ENCODE results near the gene HMCN2.

The HMCN2 gene

DNA sequence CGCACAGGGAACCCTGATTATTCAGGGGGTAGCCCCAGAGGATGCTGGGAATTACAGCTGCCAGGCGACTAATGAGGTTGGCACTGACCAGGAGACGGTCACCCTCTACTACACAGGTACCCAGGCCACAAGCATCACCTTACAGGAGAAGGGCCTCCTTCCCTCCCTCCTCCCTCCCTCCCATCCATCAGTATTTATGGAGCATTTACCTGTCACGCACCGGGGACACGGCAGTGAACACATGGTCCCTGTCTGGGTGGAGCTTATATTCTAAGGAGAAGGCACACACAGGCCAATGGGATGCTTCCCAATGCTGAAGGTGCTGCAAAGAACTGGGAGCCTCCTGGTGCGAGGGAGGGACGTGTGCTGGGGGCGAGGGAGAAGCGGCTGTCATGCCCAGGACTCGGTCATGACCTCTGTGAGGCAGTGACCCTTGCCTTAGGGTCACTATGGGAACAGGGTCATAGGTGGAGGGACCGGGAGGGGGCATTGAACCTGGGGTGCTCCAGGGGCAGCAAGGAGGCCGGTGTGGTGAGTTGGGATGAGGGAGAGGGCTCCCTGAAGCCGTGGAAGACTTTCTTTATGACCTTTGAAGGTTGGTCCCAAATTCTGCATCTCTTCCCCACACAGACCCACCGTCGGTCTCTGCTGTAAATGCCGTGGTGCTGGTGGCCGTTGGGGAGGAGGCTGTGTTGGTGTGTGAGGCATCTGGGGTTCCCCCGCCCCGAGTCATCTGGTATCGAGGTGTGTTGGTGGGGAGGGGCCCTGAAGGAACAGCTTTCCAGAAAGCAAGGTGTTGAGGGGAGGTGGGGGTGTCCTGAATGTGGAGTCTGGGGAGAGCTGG lies 41.5 kb downstream of the HMCN2 start:
- TF ChIP-seq, protein P1, sequence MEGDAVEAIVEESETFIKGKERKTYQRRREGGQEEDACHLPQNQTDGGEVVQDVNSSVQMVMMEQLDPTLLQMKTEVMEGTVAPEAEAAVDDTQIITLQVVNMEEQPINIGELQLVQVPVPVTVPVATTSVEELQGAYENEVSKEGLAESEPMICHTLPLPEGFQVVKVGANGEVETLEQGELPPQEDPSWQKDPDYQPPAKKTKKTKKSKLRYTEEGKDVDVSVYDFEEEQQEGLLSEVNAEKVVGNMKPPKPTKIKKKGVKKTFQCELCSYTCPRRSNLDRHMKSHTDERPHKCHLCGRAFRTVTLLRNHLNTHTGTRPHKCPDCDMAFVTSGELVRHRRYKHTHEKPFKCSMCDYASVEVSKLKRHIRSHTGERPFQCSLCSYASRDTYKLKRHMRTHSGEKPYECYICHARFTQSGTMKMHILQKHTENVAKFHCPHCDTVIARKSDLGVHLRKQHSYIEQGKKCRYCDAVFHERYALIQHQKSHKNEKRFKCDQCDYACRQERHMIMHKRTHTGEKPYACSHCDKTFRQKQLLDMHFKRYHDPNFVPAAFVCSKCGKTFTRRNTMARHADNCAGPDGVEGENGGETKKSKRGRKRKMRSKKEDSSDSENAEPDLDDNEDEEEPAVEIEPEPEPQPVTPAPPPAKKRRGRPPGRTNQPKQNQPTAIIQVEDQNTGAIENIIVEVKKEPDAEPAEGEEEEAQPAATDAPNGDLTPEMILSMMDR (IDR thresholded peaks at IDR 0.05; ENCODE audit: low read depth, low read length, missing control alignments) = no peak
- H3K4me3 ChIP-seq (replicated peaks; ENCODE audit: low read depth, low read length) = no peak overlapping the region
- no peak for DNase-seq (ENCODE audit: extremely low read depth, low read depth)

DNA sequence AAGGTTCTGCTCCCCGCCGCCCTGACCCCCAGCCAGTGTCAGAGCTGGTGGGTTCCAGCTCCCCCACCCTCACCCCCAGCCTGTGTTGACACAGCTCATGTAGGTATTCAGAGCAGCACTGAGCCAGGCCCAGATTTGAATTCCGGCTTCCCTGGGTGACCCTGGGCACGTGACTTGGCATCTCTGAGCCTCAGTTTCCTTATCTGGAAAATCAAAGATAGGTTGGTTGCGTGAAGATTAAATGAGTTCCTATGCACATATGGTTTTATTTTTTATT lies 42.0 kb downstream of the HMCN2 start:
- H3K4me3 ChIP-seq (replicated peaks; ENCODE audit: low read depth, low read length) = no peak overlapping the region
- TF ChIP-seq, protein P1 (IDR thresholded peaks at IDR 0.05; ENCODE audit: low read depth, low read length, missing control alignments) = no peak
- DNase-seq (ENCODE audit: extremely low read depth, low read depth) = no peak

DNA sequence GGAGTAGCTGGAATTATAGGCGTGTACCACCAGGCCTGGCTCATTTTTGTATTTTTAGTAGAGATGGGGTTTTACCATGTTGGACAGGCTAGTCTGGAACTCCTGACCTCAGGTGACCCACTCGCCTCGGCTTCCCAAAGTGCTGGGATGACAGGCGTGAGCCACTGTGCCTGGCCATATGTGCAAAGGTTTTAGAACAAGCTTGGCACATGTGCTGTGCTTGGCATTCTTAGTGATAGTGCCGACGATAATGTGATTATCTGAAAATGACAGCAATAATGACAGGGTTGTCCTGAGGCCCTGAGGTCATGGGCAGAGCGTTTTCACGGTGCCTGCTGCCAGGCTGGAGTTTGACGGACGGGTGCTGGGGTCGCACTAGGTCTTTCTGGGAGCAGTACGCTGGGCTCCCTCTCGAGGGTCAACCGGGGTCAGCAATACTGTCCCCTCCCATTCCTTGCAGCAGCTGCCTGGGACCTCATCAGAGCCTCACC lies 42.6 kb downstream of the HMCN2 start:
- DNase-seq (ENCODE audit: extremely low read depth, low read depth) = no peak
- no peak overlapping the region for H3K4me3 ChIP-seq (replicated peaks; ENCODE audit: low read depth, low read length)
- TF ChIP-seq, protein P1 (IDR thresholded peaks at IDR 0.05; ENCODE audit: low read depth, low read length, missing control alignments) = no peak

DNA sequence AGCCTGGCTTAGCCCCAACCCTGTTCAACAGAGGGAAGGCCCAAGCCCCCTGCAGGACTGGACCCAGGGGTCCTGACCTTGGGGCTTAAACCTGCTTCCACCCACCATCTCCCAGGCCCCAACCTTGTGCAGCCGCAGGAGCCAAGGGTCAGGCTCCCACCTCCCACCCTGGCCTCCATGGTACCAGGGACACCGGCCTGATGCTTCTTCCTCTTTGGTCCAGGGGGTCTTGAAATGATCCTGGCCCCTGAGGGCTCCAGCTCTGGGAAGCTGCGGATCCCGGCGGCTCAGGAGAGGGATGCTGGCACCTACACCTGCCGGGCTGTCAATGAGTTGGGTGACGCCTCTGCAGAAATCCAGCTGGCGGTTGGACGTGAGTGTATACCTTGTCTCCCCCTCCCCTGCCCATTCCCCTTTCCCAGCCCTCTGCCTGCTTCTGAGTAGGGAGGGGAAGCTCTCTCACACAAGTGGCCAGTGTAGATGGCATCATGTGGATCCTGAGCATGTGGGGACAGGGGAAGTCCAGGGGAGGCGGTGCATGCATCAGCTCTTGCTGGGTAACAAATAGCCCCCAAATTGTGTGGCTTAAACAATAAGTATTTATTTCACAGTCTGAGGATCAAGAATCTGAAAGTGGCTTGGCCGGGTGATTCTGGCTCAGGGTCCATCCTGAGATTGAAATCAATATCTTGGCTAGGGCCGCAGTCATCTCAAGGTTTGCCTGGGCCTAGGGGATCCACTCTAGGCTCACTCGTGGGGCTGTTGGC lies 44.3 kb downstream of the HMCN2 start:
- TF ChIP-seq, protein P1 (IDR thresholded peaks at IDR 0.05; ENCODE audit: low read depth, low read length, missing control alignments) = no peak
- no peak overlapping the region for H3K4me3 ChIP-seq (replicated peaks; ENCODE audit: low read depth, low read length)
- DNase-seq (ENCODE audit: extremely low read depth, low read depth) = no peak

DNA sequence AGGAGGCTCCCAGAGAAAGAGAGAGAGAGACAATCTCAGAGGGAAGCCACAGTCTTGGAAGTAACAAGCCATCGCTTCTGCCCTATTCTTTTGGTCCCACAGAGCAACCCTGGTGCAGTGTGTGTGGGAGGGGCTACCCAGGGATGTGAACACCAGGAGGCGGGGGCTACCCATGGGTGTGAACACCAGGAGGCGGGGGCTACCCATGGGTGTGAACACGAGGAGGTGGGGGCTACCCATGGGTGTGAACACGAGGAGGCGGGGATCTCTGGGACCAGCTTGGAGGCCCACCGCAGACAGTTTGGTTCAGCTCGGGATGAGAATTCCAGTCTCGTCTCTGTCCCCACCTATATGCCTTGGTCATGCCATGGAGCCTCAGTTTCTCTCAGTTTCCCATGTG lies 44.9 kb downstream of the HMCN2 start:
- no peak overlapping the region for H3K4me3 ChIP-seq (replicated peaks; ENCODE audit: low read depth, low read length)
- TF ChIP-seq, protein P1 (IDR thresholded peaks at IDR 0.05; ENCODE audit: low read depth, low read length, missing control alignments) = no peak
- DNase-seq (ENCODE audit: extremely low read depth, low read depth) = no peak

DNA sequence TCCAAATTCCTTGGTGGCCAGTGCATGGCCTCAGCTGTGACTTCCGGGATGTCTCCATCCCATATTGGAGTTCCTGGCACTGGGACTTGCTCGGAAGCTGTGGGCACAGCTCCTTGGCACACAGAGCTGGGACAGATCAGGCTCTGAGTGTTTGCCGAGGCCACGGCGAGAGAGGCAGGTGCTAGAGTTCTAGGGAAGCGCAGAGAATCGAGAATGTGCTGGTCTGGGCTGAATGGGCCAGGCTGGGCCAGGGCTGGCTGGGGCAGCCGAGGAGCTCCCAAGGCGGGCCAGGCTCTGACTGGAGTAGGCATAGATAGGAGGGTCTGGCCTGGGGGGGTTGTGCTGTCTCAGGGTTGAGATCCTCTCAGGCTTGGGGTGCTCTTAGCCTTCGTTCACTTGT lies 45.4 kb downstream of the HMCN2 start:
- no peak overlapping the region for H3K4me3 ChIP-seq (replicated peaks; ENCODE audit: low read depth, low read length)
- no peak for DNase-seq (ENCODE audit: extremely low read depth, low read depth)
- TF ChIP-seq, protein P1 (IDR thresholded peaks at IDR 0.05; ENCODE audit: low read depth, low read length, missing control alignments) = no peak

Data from HFF-Myc (cell line).